Brain pericyte (primary cell): Measurements from ENCODE around the gene TBL1X.

ENCODE experiments used
- DNase-seq: peaks from one replicate; pipeline ENCODE4 v3.0.0-alpha.2; 2012; ENCODE audit warnings: low read depth, low spot score

Gene TBL1X

DNA sequence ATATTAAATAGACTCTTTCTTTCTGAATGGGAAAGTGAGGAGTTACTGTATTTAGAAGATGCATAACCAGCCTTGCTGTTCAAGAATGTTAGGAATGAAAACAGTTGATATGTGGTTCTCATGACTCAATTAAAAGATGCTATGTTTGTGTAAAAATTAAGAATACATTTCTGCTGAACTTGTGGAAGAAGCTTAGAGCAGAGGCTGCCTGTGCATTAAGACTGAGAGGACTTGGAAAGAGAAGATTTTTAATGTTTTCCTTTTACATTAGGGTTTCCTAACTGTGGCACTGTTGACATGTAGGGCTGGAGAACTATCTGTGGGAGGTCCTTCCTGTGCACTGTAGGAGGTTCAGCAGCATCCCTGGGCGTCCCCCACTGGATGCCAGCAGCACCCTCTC lies 163.1 kb downstream of the TBL1X start:
- DNase-seq, result no peak

DNA sequence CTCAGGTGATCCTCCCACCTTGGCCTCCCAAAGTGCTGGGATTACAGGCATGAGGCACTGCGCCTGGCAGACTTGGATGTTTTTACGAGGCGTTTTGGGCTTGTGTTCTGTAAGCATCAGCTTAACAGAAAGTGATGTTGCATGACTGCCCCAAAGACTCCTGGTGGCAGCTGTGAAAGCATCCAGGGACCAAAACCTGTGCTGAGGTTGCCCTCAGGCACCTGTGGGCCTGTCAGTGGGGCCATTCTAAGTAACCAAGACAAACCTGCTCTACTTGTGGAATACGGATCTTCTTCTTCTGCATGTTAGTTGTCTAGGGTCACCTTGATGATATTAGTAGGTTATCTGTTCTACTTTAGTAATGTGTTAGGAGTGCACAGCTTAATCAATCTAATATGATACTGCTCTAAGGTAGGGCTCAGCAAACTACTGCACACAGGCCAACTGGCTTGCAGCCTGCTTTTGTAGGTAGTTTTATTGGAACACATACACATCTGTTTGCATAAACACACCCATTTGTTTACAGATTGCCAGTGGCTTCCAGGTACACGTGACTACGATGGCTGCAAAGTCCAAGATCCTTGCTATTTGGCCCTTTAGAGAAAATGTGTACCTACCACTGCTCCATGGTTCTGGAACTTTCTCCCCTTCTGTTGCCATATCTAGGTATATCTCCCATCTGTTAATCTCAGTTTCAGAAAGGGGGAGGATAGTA lies 164.1 kb downstream of the TBL1X start:
- no peak for DNase-seq

DNA sequence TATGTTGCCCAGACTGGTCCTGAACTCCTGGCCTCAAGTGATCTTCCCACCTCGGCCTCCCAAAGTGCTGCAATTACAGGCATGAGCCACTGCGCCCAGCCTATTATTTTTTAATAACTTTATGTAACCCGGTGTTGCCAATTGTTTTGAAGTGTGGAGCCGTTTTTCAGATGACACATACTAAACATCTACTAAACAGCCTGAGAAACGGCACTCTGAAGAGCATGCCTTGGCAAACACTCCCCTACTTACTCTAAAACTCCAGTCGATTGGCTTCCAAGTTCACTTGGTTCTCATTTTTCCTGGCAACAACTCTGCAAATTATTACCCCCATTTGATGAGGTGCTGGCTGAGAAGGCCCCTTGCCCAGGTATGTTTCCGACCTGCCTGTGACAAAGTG lies 169.7 kb downstream of the TBL1X start:
- DNase-seq, result no peak

DNA sequence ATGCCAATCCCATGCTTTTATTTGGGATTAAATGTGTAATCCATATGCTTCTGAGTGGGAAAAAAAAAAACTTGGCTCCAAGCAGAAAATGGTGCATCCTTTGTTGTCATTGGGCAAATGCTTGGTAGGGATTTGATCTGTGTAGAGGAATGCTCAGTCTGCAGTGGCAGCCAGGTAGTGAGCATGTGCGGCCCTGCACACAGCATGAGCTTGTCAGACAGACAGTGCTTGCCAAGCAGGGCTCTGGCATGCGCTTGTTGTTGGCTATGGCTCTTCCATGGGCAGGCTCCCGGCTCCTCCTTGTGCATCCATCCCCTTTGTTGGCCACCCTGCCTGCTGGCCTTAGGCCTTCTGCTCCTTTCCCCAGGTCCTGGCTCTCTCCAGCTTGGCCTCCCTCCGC lies 170.5 kb downstream of the TBL1X start:
- DNase-seq, result no peak

DNA sequence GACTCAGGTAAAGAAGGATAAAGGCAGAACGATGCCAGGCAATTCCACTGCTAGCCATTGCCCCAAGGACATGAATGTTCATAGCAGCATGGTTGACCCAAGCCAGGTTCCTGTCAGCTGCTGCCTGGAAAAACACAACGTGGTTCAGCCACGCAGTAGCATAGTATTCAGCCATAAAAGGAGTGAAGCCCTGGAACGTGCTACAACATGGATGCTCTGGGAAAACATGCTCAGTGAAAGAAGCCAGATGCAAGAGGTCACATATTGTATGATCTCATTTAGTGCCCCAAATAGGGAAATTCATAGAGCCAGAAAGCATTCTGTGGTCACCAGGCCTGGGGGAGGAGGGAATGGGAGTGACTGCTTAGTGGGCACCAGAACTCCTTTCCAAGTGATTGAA lies 170.9 kb downstream of the TBL1X start:
- no peak for DNase-seq

DNA sequence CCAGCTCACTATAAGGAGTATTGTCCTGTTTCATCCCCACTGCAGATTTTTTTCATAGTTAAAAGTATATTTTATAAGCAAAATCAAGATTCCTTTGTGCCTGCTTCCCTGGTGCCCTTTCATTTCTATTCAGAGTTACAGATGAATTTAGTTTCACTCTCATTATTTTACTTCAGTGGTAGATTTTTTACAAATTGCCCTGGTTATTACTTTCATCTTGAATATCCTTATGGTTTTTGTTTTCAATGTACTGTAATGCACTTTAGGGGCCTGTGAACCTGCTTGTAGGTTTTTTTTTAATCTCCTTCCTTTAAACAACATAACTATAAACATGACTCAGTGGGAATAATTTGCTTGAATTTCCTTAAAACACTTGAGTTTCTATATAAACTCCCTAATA lies 174.0 kb downstream of the TBL1X start:
- no peak for DNase-seq

DNA sequence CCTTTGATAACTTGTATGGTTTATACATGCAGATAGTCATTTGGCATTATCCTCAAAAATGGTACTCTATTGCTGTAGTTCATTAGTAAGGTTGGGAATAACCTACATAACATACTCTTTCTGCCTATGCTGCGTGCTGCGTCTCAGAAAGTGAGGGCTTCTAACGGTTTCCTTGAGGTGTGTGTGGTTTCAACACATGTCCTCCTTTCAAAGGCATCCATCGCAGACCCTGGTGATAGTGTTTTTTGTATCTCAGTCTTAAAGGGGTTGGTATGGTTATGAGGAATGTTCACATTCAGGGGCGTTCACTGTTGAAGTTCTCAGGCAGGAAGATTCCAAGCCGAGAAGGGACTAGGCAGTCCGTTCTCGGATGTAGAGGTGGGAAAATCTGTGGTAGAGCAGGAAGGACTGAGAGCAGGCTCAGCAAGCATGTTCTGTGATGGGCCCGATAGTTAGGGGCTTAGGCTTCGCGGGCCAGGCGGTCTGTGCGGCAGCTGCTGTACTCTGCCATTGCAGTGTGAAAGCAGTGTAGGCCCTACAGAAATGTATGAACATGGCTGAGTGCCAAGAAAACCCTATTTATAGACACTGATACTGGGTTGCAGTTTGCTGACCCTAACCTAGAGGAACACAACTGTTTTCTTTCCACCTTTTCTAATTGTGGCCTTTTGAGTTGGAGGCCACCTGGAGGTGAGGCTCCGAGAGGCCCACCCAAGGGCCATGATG lies 177.6 kb downstream of the TBL1X start:
- DNase-seq, result no peak

DNA sequence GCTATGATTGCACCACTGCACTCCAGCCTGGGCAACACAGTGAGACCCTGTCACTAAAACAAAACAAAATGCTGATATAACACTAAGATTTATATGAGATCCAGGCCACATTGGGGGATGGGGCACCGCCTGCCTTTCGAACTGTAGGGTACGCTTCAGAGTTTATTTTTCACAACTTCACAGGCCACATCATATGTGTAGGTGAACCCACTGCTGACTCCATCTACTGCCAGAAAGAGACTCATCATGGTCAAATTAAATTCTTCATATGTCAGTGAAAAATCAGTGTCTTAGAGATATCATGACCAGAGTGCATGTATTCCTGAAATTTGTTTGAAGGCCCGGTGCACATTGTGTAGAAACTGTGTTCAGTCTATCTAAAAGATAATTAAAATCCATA lies 178.9 kb downstream of the TBL1X start:
- DNase-seq, result no peak

DNA sequence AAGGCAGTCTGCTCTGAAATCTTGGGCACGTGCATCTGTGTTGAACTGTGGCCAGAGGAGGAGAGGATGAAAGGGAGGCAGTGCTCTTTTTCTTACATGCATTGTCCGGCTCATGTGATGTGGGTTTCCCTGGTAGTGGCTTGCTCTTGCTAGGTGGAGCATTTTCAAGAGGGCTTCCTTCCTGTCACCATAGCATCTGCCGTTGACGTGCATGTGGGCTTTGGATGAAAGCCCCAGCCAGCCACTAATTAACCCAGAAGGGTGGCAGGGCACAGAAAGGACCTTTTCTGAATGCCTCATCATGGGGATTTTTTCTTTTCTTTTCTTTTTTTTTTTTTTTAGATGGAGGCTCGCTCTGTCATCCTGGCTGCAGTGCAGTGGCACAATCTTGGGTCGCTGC lies 179.5 kb downstream of the TBL1X start:
- no peak for DNase-seq

DNA sequence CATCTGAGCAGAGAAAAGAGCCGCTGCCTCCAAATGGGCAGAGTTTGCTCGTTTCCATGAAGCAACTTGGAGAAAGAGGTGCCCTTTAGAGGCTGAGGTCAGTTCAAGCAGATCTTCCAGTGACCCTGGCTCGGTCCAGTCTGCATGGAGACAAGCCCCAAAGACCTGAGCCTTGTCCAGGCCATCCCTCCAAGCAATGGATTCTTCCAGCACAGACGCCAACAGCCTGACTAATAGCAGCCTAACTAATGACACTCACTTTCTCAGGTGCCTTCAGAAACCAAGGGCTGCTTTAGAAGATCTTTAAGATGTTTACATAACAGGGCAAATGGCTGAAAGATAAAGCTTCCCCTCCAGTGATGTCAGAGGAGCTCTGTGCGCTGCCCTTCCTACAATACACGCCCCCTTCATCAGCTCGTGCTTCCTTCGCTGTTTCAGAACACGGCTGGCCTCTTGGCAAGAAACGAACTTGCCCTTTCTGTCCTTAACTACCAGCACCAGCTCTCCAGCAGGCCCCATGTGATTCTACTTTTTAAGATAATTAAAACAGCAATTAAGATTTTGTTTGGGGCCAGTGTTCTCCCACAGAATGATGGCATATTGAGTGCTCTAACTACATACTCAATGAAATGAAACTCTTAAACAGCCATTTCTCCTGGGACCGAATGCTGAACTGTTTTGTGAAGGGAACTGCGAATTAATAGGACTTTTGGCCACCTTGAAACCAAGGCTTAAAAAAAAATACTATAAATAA lies 181.8 kb downstream of the TBL1X start:
- no peak for DNase-seq

DNA sequence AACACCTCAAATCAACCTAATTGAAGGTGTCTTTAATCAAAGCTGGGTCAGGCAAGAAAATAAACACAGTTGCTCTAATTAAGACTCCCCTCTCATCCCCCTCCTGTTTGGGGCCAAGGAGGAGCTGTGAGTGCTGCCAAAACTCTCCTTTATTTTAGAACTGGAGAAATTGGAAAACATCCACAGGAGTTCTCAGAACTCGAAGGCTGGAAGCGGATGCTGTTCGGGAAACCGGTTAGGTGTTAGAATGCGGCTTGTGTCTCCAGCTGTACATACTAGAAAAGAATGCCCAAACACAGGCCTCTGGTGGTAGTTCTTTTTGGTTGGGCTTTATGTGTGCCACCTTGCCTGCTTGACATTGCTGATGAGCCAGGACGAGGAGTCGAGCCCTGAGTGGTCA lies 182.6 kb downstream of the TBL1X start:
- DNase-seq, result no peak

DNA sequence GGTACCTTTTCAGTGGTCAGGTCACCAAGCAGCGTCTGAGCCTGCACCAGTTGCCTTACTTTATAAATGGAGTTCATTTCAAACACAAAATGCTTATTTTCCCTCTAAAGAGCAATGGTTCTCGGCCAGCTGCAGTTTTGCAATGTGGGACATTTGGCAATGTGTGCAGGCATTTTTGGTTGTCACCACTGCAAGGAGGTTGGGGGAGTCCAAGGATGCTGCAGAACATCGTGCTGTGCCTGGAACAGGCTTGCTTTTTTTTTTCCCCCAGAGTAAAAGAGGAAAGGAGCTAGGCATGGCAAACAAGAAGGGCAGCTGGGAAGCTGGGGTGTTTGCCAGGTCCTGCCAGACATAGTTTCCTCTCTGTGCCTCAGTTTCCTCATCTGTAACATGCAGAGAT lies 185.2 kb downstream of the TBL1X start:
- no peak for DNase-seq

DNA sequence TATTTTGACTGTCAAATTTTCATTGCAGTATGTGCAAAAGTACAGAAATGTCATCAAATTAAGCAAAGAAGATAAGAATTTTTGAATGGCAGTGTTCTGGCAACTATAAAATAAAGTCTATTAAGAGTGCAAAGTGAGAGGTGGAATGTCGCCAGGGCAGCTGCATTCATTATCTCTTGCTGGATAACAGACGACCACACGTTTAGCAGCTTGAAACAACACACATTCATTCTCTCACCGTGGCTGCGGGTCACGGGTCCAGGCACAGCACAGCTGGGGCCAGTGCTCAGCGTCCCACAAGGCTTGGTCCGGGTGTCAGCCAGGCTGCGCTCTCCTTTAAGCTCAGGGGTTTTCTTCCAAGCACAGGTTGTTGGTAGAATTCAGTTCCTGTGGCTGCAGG lies 186.9 kb downstream of the TBL1X start:
- DNase-seq, result no peak

DNA sequence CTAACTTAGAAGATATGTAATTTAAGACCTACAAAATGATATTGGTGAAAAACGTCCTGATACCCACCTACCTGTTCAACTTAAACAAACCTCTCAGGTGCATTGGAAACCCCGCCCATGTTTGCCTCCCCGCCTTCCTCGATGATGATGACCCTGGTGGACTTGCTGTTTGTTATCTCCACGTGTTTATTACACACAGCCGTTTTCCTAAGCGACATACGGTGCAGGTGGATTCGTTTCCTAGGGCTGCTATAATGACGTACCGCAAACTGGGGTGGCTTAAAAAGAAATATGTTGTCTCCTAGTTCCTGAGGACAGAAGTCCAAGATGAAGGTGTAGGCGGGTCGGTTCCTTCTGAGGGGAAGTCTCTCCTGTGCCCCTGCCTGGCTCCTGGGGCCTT lies 190.1 kb downstream of the TBL1X start:
- no peak for DNase-seq

DNA sequence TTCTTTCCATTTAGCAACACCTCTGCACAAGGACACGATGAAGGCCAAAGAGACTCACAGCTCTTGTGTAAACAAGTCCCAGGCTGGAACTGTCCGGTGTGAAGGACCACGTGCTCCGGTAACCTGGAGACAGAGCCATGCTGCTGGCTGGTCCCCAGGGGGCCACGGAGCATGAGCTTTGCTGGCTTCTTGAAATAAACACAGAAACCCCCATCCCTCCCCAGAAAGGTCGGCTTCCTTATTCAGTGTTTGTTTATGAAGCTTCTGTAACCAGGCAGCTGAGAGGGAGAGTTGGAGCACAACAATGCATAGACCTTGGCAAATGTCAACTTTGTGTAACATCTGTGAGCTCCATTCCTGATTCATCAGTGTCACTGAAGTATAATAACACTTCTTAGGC lies 191.4 kb downstream of the TBL1X start:
- DNase-seq, result peak; percentile 12

DNA sequence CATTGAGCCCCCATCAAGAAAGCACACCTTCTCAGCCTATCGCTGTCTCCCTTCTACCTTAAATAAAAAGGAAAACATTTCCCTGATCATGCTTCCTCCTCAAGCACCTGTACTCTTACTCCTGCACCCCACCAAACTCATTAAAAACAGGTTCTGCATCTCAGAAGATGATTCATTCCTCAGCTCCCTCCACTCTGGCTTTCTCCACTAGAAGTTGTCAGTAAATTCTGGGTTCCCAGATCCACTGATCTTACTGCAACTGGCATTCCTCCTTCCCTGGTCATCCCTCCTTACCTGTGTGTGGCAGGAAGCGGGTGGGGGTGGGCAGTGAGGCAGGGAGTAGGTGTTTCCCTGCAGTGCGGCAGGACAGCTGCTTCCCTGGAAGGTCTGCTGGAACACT lies 192.0 kb downstream of the TBL1X start:
- DNase-seq, result no peak

DNA sequence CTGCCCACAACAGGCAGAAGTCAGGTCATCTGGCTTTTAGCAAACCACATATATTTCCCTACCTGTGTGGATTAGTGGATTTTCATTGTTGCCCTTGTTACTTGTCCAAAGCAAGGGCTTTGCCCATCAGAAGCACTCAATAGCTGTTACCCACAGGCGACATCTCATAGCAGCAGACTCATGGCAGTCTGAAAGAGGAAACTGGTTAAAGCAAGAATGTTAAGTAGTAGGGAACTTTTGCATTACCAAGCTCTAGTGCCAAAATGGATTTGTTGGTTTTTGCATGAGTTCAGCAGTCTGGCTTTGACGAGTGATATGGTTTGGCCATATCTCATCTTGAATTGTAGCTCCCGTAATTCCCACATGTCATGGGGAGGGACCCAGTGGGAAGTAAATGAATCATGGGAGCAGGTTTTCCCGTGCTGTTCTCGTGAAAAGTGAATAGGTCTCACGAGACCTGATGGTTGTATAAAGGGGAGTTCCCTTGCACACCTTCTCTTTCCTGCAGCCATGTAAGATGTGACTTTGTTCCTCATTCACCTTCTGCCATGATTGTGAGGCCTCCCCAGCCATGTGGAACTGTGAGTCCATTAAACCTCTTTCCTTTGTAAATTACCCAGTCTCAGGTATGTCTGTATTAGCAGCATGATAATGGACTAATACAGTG lies 192.9 kb downstream of the TBL1X start:
- DNase-seq, result no peak

DNA sequence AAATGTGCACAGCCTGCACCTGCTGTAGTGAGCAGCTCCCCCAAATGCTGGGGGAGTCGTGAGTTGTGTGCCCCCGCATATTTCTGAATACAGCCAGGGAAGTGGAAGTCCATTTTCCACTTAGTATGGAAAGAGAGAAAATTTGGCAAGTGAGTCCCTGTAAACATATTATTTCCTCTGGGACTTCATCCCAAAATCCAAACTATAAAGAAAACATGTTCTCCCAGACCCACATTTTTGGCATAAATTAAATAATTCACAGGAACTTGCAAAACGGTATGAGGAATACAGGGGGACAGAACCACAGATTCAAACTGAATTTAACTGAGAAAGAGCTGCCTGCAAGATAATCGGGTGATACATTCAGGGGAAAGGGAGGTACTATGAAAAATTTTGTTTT lies 193.6 kb downstream of the TBL1X start:
- no peak for DNase-seq

DNA sequence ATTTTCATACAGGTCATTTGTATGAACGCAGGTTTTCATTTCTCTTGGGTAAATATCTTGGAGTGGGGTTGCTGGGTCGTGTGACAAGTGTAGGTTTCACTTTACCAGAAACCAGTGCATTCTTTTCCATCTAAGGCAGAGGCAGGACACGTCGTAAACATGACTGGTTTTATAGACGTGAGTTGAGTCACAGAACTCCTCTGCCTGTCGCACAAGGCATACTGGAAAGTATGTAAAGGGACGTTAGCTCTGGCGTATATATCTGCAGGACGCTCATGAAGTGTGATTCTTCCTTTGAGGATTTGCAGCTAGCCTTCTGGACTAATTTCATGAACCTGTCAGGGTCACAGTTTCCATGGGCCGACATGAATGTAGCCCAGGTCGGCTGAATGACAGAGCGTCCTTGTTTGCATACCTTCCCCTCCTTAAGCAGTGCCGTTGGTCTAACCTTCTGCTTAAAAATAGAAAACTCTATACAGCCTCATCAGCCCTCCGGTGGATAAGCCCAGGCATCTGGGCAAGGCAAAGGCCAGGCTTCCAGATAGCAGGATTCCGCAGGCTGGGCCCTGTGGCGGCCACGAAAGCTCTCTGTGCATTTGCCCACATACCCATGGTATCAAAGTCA lies 194.8 kb downstream of the TBL1X start:
- no peak for DNase-seq

DNA sequence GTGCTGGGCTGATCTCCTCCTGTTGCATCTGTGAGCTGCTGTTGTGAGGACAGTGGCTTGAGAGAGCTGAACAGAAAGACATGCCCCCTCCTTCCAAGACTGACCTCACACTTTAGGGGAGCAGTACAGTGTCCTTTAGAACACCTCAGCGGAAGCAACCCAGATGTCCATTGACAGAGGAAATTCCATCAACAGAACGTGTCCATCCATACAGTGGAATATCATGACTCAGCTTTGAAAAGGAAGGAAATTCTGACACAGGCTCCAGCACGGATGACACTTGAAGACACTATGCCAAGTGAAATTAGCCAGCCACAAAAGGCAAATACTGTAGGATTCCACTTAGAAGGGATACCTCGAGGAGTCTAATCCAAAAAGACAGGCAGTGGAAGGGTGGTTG lies 197.3 kb downstream of the TBL1X start:
- no peak for DNase-seq

DNA sequence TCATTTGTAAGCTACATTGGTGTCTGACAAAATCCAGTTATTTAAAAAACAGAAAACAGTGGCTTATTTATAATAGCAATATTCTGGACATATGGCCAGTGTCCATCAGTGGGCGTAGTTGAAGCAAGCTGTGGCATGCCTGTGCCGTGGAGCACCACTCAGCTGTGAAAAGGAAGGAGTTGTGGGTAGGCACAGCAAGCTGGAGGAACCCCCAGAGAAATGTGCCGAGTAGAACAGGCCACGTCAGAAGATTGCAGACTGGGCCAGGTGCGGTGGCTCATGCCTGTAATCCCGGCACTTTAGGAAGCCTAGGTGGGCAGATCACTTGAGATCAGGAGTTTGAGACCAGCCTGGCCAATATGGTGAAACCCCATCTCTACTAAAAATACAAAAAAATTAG lies 198.4 kb downstream of the TBL1X start:
- DNase-seq, result no peak

DNA sequence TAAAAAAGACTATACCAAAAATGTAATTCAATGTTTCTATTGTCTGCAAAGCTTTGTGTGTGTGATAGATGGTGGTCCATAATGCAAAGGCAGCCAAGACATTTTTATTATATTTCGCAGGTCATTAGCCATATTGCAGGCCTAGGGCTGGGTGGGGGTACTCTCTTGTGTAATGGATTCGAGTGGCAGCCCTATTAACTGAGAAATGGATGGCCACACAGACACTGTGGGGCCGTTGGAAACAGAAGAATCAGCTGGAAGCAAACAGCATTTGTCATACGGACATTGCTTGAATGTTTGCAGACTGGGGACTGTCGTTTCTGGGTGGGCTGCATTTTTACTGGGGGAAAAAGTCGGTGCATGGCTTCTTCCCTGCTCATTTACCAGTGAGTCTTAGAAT lies 199.4 kb downstream of the TBL1X start:
- no peak for DNase-seq
